Mucosa of stomach (tissue), 1 donor: ENCODE data around the gene UCMA.

ENCODE experiments used
- H3K27me3 ChIP-seq: one replicate; pipeline ENCODE4 v1.7.0; 2013; ENCODE audit warnings: mild to moderate bottlenecking, low read length; ENCODE audit not compliant: control insufficient read depth, insufficient read depth
- H3K36me3 ChIP-seq: one replicate; pipeline ENCODE4 v1.7.0; 2013; ENCODE audit warnings: low read length; ENCODE audit not compliant: control insufficient read depth, insufficient read depth
- H3K4me1 ChIP-seq: one replicate; pipeline ENCODE4 v1.7.0; 2013; ENCODE audit warnings: mild to moderate bottlenecking, low read length; ENCODE audit not compliant: control insufficient read depth, insufficient read depth
- H3K4me3 ChIP-seq: one replicate; pipeline ENCODE4 v1.7.0; 2013; ENCODE audit warnings: low read length
- H3K9ac ChIP-seq: one replicate; pipeline ENCODE4 v1.7.0; 2013; ENCODE audit warnings: mild to moderate bottlenecking, low read length, moderate library complexity
- H3K9me3 ChIP-seq: one replicate; pipeline ENCODE4 v1.7.0; 2013; ENCODE audit warnings: mild to moderate bottlenecking, low read length, moderate library complexity; ENCODE audit not compliant: control insufficient read depth
- donor health status: Pancreatic carcinoma.

Gene UCMA

DNA sequence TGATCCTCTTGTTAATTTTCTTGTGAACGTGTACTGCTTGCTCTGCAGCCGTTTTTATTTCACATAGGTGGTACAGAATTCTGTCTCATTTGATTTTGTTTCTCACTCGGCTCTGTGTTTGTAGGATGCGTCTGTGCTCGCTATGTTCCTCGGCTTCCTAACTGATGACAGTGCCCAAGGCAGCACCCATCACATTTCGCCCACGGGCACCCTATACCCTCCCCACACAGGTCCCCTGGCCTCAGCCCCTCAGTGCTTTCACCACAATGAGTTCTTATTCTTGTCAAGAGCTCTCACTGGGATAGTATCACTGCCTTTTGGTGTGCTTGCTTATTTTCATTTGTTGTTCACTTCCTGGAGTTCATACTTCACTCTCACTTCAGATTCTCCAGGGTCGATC, 28.1 kb downstream of the UCMA start:
- Histone ChIP-seq H3K36me3 (no peaks in the 10 kb centered on the region), H3K9me3 (no peaks in the 10 kb centered on the region), H3K9ac (no peak overlapping the region), H3K27me3 (no peaks in the 10 kb centered on the region), H3K4me1 (no peaks in the 10 kb centered on the region), H3K4me3 (no peak overlapping the region)

DNA sequence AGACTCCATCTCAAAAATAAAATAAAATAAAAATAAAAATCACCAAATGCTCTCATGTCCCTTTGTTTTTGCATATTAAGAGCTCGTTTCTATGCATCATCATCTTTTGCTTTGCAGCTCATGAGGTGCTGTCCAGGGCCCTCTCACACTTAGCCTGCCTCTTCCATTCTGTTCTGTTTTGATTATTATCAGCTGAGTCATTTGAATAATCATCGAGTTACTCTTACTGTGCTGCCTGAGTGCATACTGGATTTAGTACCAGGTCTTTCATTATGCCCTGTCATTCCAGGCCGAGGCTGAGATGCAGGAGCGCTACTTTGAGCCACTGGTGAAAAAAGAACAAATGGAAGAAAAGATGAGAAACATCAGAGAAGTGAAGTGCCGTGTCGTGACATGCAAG, 33.0 kb downstream of the UCMA start:
- H3K27me3 ChIP-seq: no peaks in the 10 kb centered on the region
- H3K4me1 ChIP-seq: no peaks in the 10 kb centered on the region
- no peak overlapping the region for H3K4me3 ChIP-seq
- H3K36me3 ChIP-seq: no peaks in the 10 kb centered on the region
- no peak overlapping the region for H3K9ac ChIP-seq
- no peaks in the 10 kb centered on the region for H3K9me3 ChIP-seq

DNA sequence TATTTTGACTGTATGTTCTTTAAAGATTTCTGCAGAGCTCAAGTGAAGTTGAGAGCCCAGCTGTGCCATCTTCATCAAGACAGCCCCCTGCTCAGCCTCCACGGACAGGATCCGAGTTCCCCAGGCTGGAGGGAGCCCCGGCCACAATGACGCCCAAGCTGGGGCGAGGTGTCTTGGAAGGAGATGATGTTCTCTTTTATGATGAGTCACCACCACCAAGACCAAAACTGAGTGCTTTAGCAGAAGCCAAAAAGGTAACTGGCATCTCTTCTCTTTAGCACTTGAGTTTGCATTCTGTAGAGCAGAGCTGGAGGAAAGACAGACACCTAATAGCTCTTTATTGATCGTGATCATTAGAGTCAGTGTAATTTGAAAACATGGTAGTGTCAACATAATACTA, 39.2 kb downstream of the UCMA start:
- no peaks in the 10 kb centered on the region for H3K36me3 ChIP-seq
- no peak overlapping the region for H3K9ac ChIP-seq
- no peaks in the 10 kb centered on the region for H3K9me3 ChIP-seq
- no peak overlapping the region for H3K4me3 ChIP-seq
- no peaks in the 10 kb centered on the region for H3K4me1 ChIP-seq
- H3K27me3 ChIP-seq: no peaks in the 10 kb centered on the region

DNA sequence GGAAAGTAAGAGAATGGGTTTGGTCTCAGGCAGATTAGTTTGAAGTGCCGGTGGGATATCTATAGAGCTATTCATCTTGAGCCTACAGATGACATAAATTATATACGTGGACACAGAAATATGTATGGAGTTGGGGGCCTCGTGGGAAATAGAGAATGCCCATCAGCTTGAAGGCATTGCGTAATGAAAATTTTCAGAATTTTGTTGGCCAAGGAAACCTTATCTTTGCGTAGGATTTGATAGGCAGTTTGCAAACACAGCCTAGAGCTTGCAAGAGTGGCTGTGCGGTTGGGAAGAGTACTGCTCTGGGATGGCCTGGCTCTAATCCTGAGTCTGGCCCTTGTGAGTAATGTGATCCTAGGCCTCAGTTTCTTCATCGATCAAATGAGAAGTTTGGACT, 40.5 kb downstream of the UCMA start:
- Histone ChIP-seq H3K36me3 (no peaks in the 10 kb centered on the region), H3K4me3 (no peak overlapping the region)

DNA sequence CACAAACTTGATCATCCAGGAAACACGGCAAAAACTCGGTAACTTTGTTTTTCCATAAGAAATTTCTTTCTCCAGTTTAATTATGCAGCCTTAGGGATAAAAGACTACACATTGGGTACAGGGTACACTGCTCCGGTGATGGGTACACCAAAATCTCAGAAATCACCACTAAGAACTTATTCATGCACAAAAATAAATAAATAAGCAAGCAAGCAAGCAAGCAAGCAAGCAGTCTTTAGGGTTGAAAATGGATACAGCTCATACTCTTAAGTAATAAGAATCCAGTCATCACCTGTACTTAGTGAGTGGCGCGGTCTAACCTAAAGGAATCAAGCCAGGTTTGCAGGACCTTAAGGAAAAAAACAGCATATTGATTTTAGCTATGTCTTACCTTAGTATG, 42.8 kb downstream of the UCMA start:
- Histone ChIP-seq H3K4me3 (no peak overlapping the region), H3K4me1 (no peaks in the 10 kb centered on the region)

More for the DNA sequence above, 40.5 kb downstream of the UCMA start:
- no peaks in the 10 kb centered on the region for H3K4me1 ChIP-seq
- H3K27me3 ChIP-seq: no peaks in the 10 kb centered on the region
- no peak overlapping the region for H3K9ac ChIP-seq
- H3K9me3 ChIP-seq: no peaks in the 10 kb centered on the region

DNA sequence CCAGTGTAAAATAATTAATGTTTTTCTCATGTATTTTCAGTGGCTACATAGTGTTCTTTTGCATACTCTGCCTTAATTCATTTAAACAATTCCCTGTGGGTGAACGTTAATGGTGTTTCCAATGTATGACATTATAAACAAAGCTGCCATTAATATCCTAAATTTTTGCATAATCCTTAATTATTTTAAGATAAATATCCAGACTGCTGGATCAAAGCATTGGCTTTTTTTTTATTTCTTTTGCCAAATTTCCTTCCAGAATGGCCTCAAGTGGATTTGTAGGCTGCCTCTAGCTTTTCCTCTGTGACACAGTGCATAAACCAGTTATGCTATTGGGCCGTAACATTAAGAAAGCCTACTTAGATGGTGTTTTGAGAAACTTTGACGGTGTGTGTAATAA, 43.4 kb downstream of the UCMA start:
- Histone ChIP-seq H3K4me1 (no peaks in the 10 kb centered on the region), H3K4me3 (no peak overlapping the region), H3K9me3 (no peaks in the 10 kb centered on the region), H3K27me3 (no peaks in the 10 kb centered on the region), H3K9ac (no peak overlapping the region), H3K36me3 (no peaks in the 10 kb centered on the region)

More for the DNA sequence above, 42.8 kb downstream of the UCMA start:
- H3K27me3 ChIP-seq: no peaks in the 10 kb centered on the region
- no peaks in the 10 kb centered on the region for H3K9me3 ChIP-seq
- no peaks in the 10 kb centered on the region for H3K36me3 ChIP-seq
- no peak overlapping the region for H3K9ac ChIP-seq

DNA sequence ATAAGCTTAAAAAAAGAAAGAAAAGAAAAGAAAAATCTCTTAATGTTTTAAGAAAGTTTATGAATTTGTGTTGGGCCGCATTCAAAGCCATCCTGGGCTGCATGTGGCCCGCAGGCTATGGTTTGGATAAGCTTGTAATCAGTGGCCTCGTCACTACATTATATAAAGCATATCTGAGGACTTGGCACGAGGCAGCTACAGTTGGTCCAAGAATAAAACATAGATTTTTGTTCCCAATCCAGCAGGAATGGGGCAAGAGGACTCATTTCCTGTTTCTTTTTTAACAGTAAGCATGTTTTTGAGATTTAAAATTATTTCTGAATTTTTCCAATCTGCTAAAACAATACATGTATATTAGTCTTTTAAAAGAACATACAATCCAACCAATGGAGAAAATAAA, 44.2 kb downstream of the UCMA start:
- Histone ChIP-seq H3K4me1 (no peaks in the 10 kb centered on the region), H3K4me3 (no peak overlapping the region), H3K9ac (no peak overlapping the region), H3K9me3 (no peaks in the 10 kb centered on the region), H3K36me3 (no peaks in the 10 kb centered on the region), H3K27me3 (no peaks in the 10 kb centered on the region)

DNA sequence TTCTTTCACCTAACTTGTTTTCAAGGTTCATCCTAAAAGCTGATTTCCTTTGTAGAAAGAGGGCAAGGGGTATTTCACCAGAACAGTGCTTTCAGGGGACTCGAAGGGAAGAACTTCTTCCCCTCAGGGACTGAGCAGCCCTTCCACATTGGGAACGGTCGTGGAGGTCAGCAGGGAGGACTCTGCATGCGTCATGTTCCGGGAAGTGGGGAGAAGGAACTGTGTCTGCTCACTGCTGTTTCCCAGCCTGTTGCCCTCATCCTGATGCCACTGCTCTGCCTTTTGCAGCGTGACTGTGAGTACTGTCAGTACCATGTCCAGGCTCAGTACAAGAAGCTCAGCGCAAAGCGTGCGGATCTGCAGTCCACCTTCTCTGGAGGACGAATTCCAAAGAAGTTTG, 45.6 kb downstream of the UCMA start:
- H3K4me1 ChIP-seq: no peaks in the 10 kb centered on the region

DNA sequence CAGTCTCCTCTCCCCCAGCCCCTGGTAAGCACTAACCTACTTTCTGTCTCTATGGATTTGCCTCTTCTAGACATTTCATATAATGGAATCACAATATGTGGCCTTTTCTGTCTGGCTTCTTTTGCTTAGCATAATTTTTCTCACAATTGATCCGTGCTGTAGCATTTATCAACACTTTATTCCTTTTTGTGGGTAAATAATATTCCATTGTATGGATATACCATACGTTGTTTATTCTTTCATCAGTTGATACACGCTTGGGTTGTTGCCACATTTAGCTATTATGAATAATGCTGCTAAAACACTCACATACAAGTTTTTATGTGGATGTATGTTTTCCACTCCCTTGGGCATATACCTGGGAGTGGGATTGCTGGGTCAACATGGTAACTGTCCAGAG, 47.0 kb downstream of the UCMA start:
- Histone ChIP-seq H3K27me3 (no peaks in the 10 kb centered on the region), H3K9ac (no peak overlapping the region), H3K9me3 (no peaks in the 10 kb centered on the region), H3K4me3 (no peak overlapping the region), H3K4me1 (no peaks in the 10 kb centered on the region), H3K36me3 (no peaks in the 10 kb centered on the region)

More for the DNA sequence above, 45.6 kb downstream of the UCMA start:
- no peak overlapping the region for H3K9ac ChIP-seq
- H3K27me3 ChIP-seq: no peaks in the 10 kb centered on the region
- no peak overlapping the region for H3K4me3 ChIP-seq
- no peaks in the 10 kb centered on the region for H3K36me3 ChIP-seq
- no peaks in the 10 kb centered on the region for H3K9me3 ChIP-seq

DNA sequence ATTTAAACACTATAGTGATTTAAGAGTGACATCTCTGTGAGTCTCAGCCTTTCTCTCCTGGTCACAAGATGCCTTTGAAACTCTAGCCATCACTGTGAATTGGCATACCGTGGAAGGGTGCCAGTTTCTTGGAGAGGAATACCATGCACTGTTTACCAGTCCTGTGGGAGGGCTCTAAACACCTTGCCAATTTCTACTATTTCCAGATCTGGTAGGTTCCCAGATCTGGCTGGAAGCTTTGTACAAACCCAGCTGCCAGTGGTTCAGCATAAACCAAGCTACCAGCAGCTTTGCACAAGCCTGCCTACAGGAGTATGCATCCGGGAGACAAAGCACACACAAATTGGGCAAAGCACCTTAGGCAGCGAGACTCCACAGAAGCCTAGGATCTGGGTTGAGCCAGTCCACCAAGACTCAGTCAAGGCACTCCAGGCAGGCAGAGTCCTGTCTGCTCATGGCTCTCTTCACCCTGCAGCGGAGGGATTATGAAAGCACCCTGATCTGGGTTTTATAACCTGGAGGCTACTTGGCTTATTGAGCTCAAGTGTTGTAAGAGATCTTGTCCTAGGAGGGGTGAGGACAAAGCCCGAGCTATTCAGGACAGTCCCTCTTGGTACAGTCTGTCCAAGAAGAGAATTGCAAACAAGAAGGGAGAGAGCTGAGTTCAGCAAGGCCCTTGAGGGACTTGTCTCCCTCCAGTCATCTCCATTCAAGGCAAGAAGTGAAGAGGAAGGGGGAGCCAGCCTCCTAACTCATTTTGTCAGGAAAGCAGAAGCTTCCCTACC, 49.3 kb downstream of the UCMA start:
- H3K9ac ChIP-seq: no peak overlapping the region

DNA sequence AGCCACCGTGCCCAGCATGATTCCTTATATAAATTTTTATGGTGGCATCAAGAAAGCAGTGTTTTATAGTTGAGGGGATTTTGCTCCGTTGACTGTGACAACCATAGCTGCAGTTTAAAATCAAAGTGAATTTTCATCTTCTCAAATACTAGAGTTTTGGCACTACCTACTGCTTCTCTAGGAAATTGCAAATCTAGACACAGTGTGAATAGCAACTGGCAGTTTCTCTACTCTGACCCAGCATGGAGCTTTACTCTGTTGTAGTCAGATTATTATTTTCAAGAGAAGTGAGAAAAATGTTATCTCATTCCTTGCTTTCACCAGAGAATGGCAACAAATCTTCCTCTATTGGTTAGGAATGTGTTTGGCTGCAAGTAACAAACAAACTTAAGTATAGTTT, 49.9 kb downstream of the UCMA start:
- no peak overlapping the region for H3K4me3 ChIP-seq
- H3K36me3 ChIP-seq: no peaks in the 10 kb centered on the region
- no peaks in the 10 kb centered on the region for H3K27me3 ChIP-seq
- no peaks in the 10 kb centered on the region for H3K9me3 ChIP-seq
- no peaks in the 10 kb centered on the region for H3K4me1 ChIP-seq
- no peak overlapping the region for H3K9ac ChIP-seq

More for the DNA sequence above, 49.3 kb downstream of the UCMA start:
- no peaks in the 10 kb centered on the region for H3K9me3 ChIP-seq
- H3K4me3 ChIP-seq: no peak overlapping the region
- no peaks in the 10 kb centered on the region for H3K36me3 ChIP-seq
- H3K4me1 ChIP-seq: no peaks in the 10 kb centered on the region
- no peaks in the 10 kb centered on the region for H3K27me3 ChIP-seq

DNA sequence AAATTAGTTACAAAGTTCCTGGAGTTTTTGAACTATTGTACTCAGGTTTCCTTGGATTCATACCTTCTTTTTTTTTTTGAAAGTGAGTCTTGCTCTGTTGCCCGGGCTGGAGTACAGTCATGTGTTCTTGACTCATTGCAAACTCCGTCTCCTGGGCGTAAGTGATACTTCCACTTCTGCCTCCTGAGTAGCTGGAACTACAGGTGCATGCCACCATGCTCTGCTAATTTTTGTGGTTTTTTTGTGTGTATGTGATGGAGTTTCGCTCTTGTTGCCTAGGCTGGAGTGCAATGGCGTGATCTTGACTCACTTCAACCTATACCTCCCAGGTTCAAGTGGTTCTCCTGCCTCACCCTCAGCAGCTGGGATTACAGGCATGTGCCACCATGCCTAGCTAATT, 50.5 kb downstream of the UCMA start:
- Histone ChIP-seq H3K9ac (no peak overlapping the region), H3K4me3 (no peak overlapping the region), H3K9me3 (no peaks in the 10 kb centered on the region), H3K27me3 (no peaks in the 10 kb centered on the region), H3K4me1 (no peaks in the 10 kb centered on the region), H3K36me3 (no peaks in the 10 kb centered on the region)

DNA sequence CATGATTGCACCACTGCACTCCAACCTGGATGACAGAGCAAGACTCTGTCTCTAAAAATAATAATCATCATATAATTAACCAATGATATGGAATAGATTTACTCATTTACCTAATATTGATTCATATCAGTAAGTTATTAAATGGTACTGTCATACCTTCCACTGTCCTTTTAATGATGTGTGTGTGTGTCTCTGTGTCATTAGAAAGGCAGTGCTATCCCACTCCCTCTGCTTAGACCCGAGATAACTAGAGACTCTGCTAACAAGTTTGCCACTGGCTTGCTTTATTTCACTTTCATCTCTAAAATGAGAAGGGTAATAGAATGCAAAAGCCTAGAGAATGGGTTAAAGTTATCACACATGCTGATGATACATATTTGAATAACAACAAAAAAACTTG, 51.8 kb downstream of the UCMA start:
- H3K4me3 ChIP-seq: no peak overlapping the region
- H3K9ac ChIP-seq: no peak overlapping the region
- no peaks in the 10 kb centered on the region for H3K27me3 ChIP-seq
- H3K4me1 ChIP-seq: no peaks in the 10 kb centered on the region
- H3K9me3 ChIP-seq: no peaks in the 10 kb centered on the region
- no peaks in the 10 kb centered on the region for H3K36me3 ChIP-seq
